GM23248 (cell line): ENCODE results near the gene APOD.

Experiments used
- EZH2 ChIP-seq: fragments of 200-600 bp; sonication (generic); IDR thresholded peaks from 2 replicates; pipeline ENCODE4 v1.6.1; 2018; ENCODE audit warnings: antibody characterized with exemption, mild to moderate bottlenecking; ENCODE audit not compliant: insufficient read depth, poor library complexity, severe bottlenecking
- EZH2phosphoT487 ChIP-seq: fragments of 200-600 bp; sonication (generic); IDR thresholded peaks from 2 replicates; pipeline ENCODE4 v1.6.1; 2018; ENCODE audit warnings: antibody characterized with exemption, moderate library complexity, mild to moderate bottlenecking, low read depth; ENCODE audit not compliant: insufficient read depth

DNA sequence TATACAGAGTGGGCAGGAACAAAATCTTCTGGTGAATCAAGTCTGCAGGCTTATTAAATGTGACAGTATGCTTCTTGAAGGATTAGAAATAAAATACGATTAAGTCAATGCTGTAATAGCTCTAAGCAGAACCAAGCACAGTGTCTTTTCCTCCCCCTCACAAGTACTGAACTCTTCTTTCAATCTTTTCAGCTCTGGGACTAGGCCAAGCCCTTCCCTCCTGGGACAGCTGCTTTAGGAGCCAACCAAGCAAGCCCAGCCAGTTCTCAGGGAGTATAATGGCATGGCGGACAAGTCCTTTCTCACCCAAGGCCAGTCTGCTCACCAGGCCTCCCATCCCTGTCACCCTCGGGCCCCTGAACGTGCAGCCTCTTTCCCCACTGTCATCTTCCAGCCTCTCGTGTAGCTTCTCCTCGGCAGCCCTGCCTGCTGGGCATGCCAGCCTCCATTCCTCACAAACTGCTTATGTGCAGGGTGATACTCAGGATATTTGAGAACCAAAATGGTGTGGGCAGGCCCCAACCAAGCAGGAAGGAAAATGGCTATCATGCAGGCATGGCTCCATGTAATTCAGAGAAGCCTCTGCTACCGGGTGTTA, 32.3 kb downstream of the APOD start:
- TF ChIP-seq EZH2 (no peak), EZH2phosphoT487 (no peak)
